Measurements from ENCODE around the gene MYH11.

DNA sequence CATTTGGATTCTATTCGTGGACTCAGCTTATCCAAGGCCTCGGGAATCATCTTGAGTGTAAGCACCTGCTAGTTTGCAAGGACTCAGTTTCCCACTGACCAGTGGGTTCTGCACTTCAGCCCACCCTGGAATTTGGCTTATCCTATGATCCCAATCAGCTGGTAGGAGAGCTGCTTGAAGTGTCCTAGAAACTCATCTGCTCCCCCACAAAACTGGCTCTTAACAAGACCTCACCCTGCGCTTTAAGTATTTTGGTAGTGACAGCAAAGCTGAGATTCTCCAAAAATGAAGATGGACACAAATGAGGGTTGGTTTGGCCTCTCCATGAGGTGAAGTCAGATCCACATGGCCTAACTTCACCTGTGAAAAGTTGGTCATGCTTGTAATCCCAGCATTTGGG, 149.5 kb downstream of the MYH11 start:
- TF ChIP-seq CTCF (IDR thresholded peaks at IDR 0.05) (no peak), POLR2AphosphoS5 (IDR thresholded peaks at IDR 0.05) (no peak), EP300 (IDR thresholded peaks at IDR 0.05) (no peak)
